NCI-H2171 treated with DMSO at 0.1 percent for 48 hours (cell line): ENCODE data around the gene ACSL6.

Experiments used
- DNase-seq: peaks from one replicate; lab custom pipeline; 2025; lab: John Stamatoyannopoulos, UW

The ACSL6 gene

GRCh38 chr5:132011622-132012343 is at the start of gene ACSL6:
ACSL6 (minus strand) TSS chr5:132011658; CDS start chr5:132011553, 105 bp downstream.
- DNase-seq: no peak

GRCh38 chr5:132060501-132061161 is 49.2 kb upstream of the ACSL6 start, which contains the start of gene IL3:
IL3 (plus strand) TSS chr5:132060655; CDS start chr5:132060707, 52 bp downstream.
- DNase-seq: no peak

- DNase-seq: no peak
Measured at GRCh38 chr5:132059696-132060500, 48.4 kb upstream of the ACSL6 start.

- no peak for DNase-seq
Measured at GRCh38 chr5:132059043-132059695, 47.7 kb upstream of the ACSL6 start.

- no peak for DNase-seq
Measured at GRCh38 chr5:132058646-132059042, 47.2 kb upstream of the ACSL6 start.

- no peak for DNase-seq
Measured at GRCh38 chr5:132057498-132058255, 46.2 kb upstream of the ACSL6 start.

- no peak for DNase-seq
Measured at GRCh38 chr5:132056610-132057497, 45.4 kb upstream of the ACSL6 start.

GRCh38 chr5:132055808-132056609 is 44.6 kb upstream of the ACSL6 start:
- DNase-seq: peak; percentile 38

- DNase-seq: peak; percentile 90
Measured at GRCh38 chr5:132055441-132055807, 44.0 kb upstream of the ACSL6 start.

GRCh38 chr5:132054697-132055440 is 43.4 kb upstream of the ACSL6 start:
- DNase-seq: no peak

GRCh38 chr5:132054031-132054696 is 42.7 kb upstream of the ACSL6 start:
- no peak for DNase-seq

- DNase-seq: no peak
Measured at GRCh38 chr5:132053483-132053882, 42.0 kb upstream of the ACSL6 start.

GRCh38 chr5:132052520-132052919 is 41.1 kb upstream of the ACSL6 start:
- no peak for DNase-seq

GRCh38 chr5:132050661-132051552 is 39.4 kb upstream of the ACSL6 start:
- DNase-seq: peak; percentile 74

GRCh38 chr5:132050136-132050535 is 38.7 kb upstream of the ACSL6 start:
- no peak for DNase-seq

- no peak for DNase-seq
Measured at GRCh38 chr5:132049559-132049958, 38.1 kb upstream of the ACSL6 start.

- no peak for DNase-seq
Measured at GRCh38 chr5:132049093-132049492, 37.6 kb upstream of the ACSL6 start.
